Measurements from ENCODE around the gene RGS19.

RGS19 gene

GRCh38 chr20:64062596-64063388, 16.5 kb downstream of the RGS19 start, which contains the start of gene TCEA2:
Gene TCEA2, plus strand, starts transcription at chr20:64063198. Its CDS starts 115 bp downstream, at chr20:64063313.
- peak; percentile 96 for DNase-seq

GRCh38 chr20:64062276-64062595, 17.1 kb downstream of the RGS19 start:
- DNase-seq = no peak

- no peak for DNase-seq
Observed at GRCh38 chr20:64058536-64058935, 20.8 kb downstream of the RGS19 start.

GRCh38 chr20:64057628-64058498, 21.5 kb downstream of the RGS19 start:
- peak; percentile 82 for DNase-seq

- DNase-seq = no peak
Observed at GRCh38 chr20:64056889-64057627, 22.3 kb downstream of the RGS19 start.

- no peak for DNase-seq
Observed at GRCh38 chr20:64056639-64056888, 22.8 kb downstream of the RGS19 start.

GRCh38 chr20:64055893-64056638, 23.3 kb downstream of the RGS19 start:
- no peak for DNase-seq

- no peak for DNase-seq
Observed at GRCh38 chr20:64055396-64055892, 23.9 kb downstream of the RGS19 start.

GRCh38 chr20:64053841-64054661, 25.3 kb downstream of the RGS19 start:
- peak; percentile 21 for DNase-seq

GRCh38 chr20:64052987-64053840, 26.1 kb downstream of the RGS19 start:
- no peak for DNase-seq

- no peak for DNase-seq
Observed at GRCh38 chr20:64052326-64052722, 27.0 kb downstream of the RGS19 start.

GRCh38 chr20:64051561-64052325, 27.6 kb downstream of the RGS19 start:
- no peak for DNase-seq

- DNase-seq = no peak
Observed at GRCh38 chr20:64051033-64051452, 28.3 kb downstream of the RGS19 start.

GRCh38 chr20:64050261-64051032, 28.9 kb downstream of the RGS19 start:
- no peak for DNase-seq

DNA sequence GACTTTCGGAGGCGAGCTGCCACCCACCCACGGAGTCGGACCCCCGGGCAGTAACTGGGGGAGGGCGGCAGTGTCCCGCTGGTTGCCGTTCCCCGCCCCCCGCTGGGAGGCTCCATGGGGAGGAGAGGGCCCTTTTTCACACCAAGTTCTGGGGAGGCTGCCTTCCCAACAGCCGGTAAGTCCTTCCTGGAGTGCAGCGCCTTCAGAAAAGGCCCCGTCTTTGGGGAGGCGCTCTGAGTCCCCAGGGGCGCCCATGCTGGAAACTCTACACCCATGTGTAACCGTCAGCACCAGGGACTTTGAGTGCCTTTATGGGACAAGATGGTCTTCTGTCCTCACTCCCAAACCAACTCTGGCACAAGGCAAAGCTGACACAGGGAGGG, 29.4 kb downstream of the RGS19 start:
- DNase-seq = no peak

DNA sequence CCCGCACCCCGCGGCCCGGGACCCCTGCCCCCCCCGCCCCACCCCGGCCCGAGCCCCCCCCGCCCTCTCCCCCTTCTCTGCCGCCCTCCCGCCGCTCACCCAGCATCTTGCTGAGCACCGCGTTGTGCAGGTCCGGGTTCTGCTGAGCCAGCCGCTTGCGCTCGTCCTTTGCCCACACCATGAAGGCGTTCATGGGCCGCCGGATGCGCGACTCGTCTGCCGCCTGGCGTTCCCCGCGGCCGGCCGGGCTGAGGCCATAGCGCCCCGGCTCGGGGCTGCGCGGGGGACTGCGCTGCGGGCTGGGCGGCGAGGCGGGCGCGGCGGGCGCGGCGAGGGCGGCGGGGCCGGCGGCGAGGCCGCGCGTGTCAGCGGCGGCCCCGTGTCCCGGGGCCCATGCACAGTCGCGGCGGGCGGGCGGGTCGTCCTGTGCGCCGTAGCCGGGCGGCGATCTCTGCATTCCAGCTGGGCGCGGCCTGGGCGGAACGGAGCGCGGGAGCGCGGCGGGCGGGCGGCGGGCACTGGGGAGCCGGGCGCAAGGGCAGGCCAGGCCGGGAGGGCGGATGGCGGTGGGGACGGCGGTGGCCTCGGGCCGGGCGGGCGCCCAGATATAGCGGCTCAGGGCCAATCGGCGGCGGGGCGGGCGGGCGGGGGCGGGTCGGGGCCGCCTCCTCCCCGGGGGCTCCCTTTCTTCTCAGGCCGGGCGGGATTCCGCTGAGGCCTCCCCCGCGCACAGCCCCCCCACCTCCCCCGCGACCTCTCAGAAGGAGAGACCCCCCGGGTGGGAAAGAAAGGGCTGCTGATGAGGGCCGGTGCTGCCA, 30.0 kb downstream of the RGS19 start, which contains the start of gene SOX18:
Gene SOX18 (minus strand): TSS at position 580 of the 818 bp plus-strand sequence. CDS start 123 bp downstream, at position 457.
- peak; percentile 34 for DNase-seq

- no peak for DNase-seq
Observed at GRCh38 chr20:64048402-64049044, 30.8 kb downstream of the RGS19 start.
